Chondrocyte (in vitro differentiated cells): ENCODE data around the gene AUTS2. TPM values are rescaled to one million over a fixed set of nuclear protein-coding genes. Genes with fewer than 3 reads are reported as not detected.
"Not testable (repeated sequence)": the region's sequence is repeated elsewhere in the genome, so short reads cannot be mapped to it uniquely, and the experiment has no call there.

Experiments
- DNase-seq: peaks from one replicate; pipeline ENCODE4 v3.0.0; 2021; ENCODE audit warnings: mixed read lengths, low spot score
- H3K27ac Mint-ChIP-seq: one replicate; pipeline ENCODE4 v1.8.0; 2021; ENCODE audit warnings: mild to moderate bottlenecking, moderate library complexity, mixed read lengths; ENCODE audit not compliant: unreplicated experiment
- H3K27me3 Mint-ChIP-seq: 2 replicates; pipeline ENCODE4 v1.8.0; 2021; ENCODE audit warnings: low read depth, mixed read lengths
- H3K36me3 Mint-ChIP-seq: 2 replicates; pipeline ENCODE4 v1.8.0; 2021; ENCODE audit warnings: low read depth, mixed read lengths
- H3K4me1 Mint-ChIP-seq: 2 replicates; pipeline ENCODE4 v1.8.0; 2021; ENCODE audit warnings: low read depth, mild to moderate bottlenecking, mixed read lengths
- H3K4me3 Mint-ChIP-seq: one replicate; pipeline ENCODE4 v1.8.0; 2021; ENCODE audit warnings: mild to moderate bottlenecking, moderate library complexity, mixed read lengths; ENCODE audit not compliant: unreplicated experiment
- H3K9me3 Mint-ChIP-seq: 2 replicates; pipeline ENCODE4 v1.8.0; 2021; ENCODE audit warnings: low read depth, mixed read lengths
- CTCF ChIP-seq: fragments of 200-600 bp; sonication (generic); IDR thresholded peaks from 2 replicates; pipeline ENCODE4 v1.5.0; 2021; ENCODE audit warnings: antibody characterized with exemption, mild to moderate bottlenecking, moderate library complexity
- total RNA-seq: library from RNA; stranded (reverse); gene quantifications from 3 replicates; pipeline ENCODE4 v1.2.1, GENCODE V29; 2021

AUTS2 gene
- total RNA-seq, 1 donor from 2014 or later, result 31.5 TPM

GRCh38 chr7:70646536-70647248 lies 1048.4 kb downstream of the AUTS2 start:
- Mint-ChIP-seq H3K36me3 (peaks cover 1% of the 10 kb centered on the region), H3K27me3 (no peaks in the 10 kb centered on the region), H3K4me1 (peaks cover 3% of the 10 kb centered on the region), H3K4me3 (no peak overlapping the region), H3K9me3 (no peaks in the 10 kb centered on the region), H3K27ac (no peak overlapping the region)
- no peak for DNase-seq
- no peak for TF ChIP-seq CTCF

- TF ChIP-seq CTCF, result no peak
- no peaks in the 10 kb centered on the region for H3K9me3 Mint-ChIP-seq
- no peaks in the 10 kb centered on the region for H3K36me3 Mint-ChIP-seq
- H3K27ac Mint-ChIP-seq, result no peak overlapping the region
- H3K4me3 Mint-ChIP-seq, result no peak overlapping the region
- no peak for DNase-seq
- no peaks in the 10 kb centered on the region for H3K27me3 Mint-ChIP-seq
- H3K4me1 Mint-ChIP-seq, result peaks cover 3% of the 10 kb centered on the region
Observed at GRCh38 chr7:70647801-70648498, 1049.7 kb downstream of the AUTS2 start.

GRCh38 chr7:70648499-70648861 lies 1050.2 kb downstream of the AUTS2 start:
- not testable (repeated sequence) for H3K4me3 Mint-ChIP-seq, H3K4me1 Mint-ChIP-seq, H3K9me3 Mint-ChIP-seq, H3K36me3 Mint-ChIP-seq, DNase-seq, H3K27me3 Mint-ChIP-seq, H3K27ac Mint-ChIP-seq

- no peaks in the 10 kb centered on the region for H3K36me3 Mint-ChIP-seq
- DNase-seq, result no peak
- no peaks in the 10 kb centered on the region for H3K9me3 Mint-ChIP-seq
- H3K27me3 Mint-ChIP-seq, result no peaks in the 10 kb centered on the region
- H3K4me1 Mint-ChIP-seq, result peaks cover 3% of the 10 kb centered on the region
- TF ChIP-seq CTCF, result no peak
- H3K27ac Mint-ChIP-seq, result no peak overlapping the region
- H3K4me3 Mint-ChIP-seq, result no peak overlapping the region
Observed at GRCh38 chr7:70649323-70649722, 1051.0 kb downstream of the AUTS2 start.

- H3K9me3 Mint-ChIP-seq, result no peaks in the 10 kb centered on the region
Observed at GRCh38 chr7:70654146-70654545, 1055.9 kb downstream of the AUTS2 start.

More at GRCh38 chr7:70654146-70654545, 1055.9 kb downstream of the AUTS2 start:
- no peak overlapping the region for H3K27ac Mint-ChIP-seq
- no peak for DNase-seq
- H3K27me3 Mint-ChIP-seq, result no peaks in the 10 kb centered on the region
- no peaks in the 10 kb centered on the region for H3K4me1 Mint-ChIP-seq
- H3K36me3 Mint-ChIP-seq, result no peaks in the 10 kb centered on the region
- H3K4me3 Mint-ChIP-seq, result no peak overlapping the region
- TF ChIP-seq CTCF, result no peak
